UCSD-AML1 (cell line): ENCODE measurements around the gene NFRKB.

ENCODE experiments used
- DNase-seq: peaks from one replicate; lab custom pipeline; 2025; ENCODE audit not compliant: unreplicated experiment; lab: John Stamatoyannopoulos, UW

NFRKB gene

DNA sequence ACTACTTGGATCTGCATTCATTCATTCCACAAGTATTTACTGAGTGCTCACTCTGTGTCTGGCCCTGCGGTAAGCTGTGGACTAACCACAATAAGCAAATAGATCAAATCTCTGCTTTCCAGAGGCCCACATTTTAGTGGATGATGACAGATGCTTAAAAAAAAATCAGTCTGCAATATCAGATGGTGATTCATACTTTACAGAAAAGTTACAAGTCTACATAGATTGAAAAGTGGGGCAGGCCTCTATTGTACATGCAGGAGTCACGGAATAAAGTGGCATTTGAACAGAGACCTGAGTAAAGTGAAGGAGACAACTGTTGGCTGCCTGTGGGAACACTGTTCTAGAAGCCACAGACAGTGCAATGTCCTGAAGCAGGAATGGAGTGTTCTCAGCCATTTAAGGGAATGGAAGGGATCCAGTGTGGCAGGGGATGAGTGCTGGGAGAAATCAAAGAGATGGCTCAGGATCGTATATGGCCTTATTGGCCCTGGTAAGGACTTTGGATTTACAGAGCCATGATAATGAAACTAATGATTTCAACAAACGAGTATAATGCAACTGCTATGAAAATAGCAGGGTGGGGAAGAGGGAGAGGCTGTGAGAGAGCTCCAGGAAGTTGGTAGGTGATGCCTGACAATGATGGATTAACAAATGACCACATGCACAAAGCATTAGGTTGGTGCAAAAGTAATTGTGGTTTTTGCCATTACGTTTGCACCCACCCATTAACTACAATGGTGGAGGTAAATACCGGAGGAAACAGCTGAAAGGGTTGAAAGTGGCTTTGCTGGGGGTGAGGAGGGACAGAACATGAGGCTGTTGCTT lies 48.7 kb downstream of the NFRKB start:
- DNase-seq: no peak
